Globus pallidus (tissue), 1 donor: Measurements from ENCODE around the gene AHRR.

Experiments
- DNase-seq: peaks from one replicate; pipeline ENCODE4 v3.0.0-alpha.2; 2015; ENCODE audit warnings: low spot score

The AHRR gene

GRCh38 chr5:416636-416960, 95.1 kb downstream of the AHRR start:
- DNase-seq = no peak

GRCh38 chr5:417301-418161, 96.0 kb downstream of the AHRR start:
- DNase-seq = no peak

GRCh38 chr5:418162-419121, 96.9 kb downstream of the AHRR start:
- DNase-seq = no peak

GRCh38 chr5:419970-420369, 98.5 kb downstream of the AHRR start:
- DNase-seq = no peak

- DNase-seq = no peak
Observed at GRCh38 chr5:420632-421286, 99.2 kb downstream of the AHRR start.

GRCh38 chr5:421287-421880, 99.9 kb downstream of the AHRR start:
- DNase-seq = no peak

- no peak for DNase-seq
Observed at GRCh38 chr5:421901-422300, 100.4 kb downstream of the AHRR start.

- no peak for DNase-seq
Observed at GRCh38 chr5:422323-423232, 101.1 kb downstream of the AHRR start.

- DNase-seq = no peak
Observed at GRCh38 chr5:423233-423565, 101.7 kb downstream of the AHRR start.

GRCh38 chr5:423626-424261, 102.2 kb downstream of the AHRR start:
- DNase-seq = no peak

- no peak for DNase-seq
Observed at GRCh38 chr5:424301-425110, 103.0 kb downstream of the AHRR start.

- no peak for DNase-seq
Observed at GRCh38 chr5:425714-426113, 104.2 kb downstream of the AHRR start.

GRCh38 chr5:426392-426976, 105.0 kb downstream of the AHRR start:
- DNase-seq = no peak

- DNase-seq = no peak
Observed at GRCh38 chr5:427415-428087, 106.0 kb downstream of the AHRR start.

GRCh38 chr5:428219-428618, 106.7 kb downstream of the AHRR start:
- no peak for DNase-seq

GRCh38 chr5:428754-429452, 107.4 kb downstream of the AHRR start:
- DNase-seq = no peak

GRCh38 chr5:429453-430188, 108.1 kb downstream of the AHRR start:
- no peak for DNase-seq
